GM18517 (cell line): ENCODE measurements around the gene HRNR.

ENCODE experiments used
- ATAC-seq: cut with Tn5 transposase; IDR thresholded peaks from one replicate; pipeline ENCODE4 v1.9.1; 2021; ENCODE audit warnings: mild to moderate bottlenecking, moderate library complexity; ENCODE audit not compliant: unreplicated experiment

HRNR gene

GRCh38 chr1:152189657-152190442 is 34.1 kb downstream of the HRNR start:
- no peak for ATAC-seq

GRCh38 chr1:152188673-152189591 is 35.1 kb downstream of the HRNR start:
- ATAC-seq = no peak

GRCh38 chr1:152186556-152187285 is 37.3 kb downstream of the HRNR start:
- no peak for ATAC-seq

GRCh38 chr1:152185544-152186391 is 38.2 kb downstream of the HRNR start:
- ATAC-seq = no peak

GRCh38 chr1:152182944-152183361 is 41.0 kb downstream of the HRNR start:
- ATAC-seq = no peak

- no peak for ATAC-seq
Measured at GRCh38 chr1:152182431-152182830, 41.6 kb downstream of the HRNR start.

GRCh38 chr1:152179566-152179965 is 44.4 kb downstream of the HRNR start:
- ATAC-seq = no peak

GRCh38 chr1:152170287-152170905 is 53.6 kb downstream of the HRNR start:
- no peak for ATAC-seq

DNA sequence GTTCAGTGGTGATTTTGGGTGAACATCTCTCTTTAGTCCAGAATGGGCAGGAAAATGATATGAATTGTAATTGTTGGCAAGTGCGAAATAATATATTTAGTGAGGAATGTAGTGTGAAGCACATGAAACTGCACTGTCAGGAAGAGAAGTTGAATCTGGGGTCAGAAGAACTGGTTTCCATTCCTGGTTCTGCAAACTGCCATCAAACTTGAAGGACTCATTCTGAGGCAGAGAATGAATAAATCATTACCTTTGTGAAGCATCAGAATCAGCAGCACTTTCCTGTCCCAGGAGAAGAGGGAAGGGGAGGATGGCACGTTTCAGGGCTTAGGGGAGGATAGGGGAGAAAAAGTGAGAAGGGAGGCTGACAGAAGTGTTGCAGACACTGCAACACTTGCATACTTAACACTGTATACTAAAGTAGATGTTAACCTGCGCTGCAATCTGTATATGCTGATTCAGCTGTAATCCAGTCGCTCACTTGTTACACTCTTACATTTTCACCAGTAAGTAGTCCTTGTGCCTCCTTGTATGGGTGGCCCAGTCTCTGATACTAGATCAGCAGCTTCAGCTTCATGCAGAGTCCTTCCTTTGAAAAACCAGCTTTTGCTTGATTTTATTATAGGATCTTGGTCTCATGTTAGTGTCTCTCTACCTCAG is 54.5 kb downstream of the HRNR start:
- ATAC-seq = no peak

DNA sequence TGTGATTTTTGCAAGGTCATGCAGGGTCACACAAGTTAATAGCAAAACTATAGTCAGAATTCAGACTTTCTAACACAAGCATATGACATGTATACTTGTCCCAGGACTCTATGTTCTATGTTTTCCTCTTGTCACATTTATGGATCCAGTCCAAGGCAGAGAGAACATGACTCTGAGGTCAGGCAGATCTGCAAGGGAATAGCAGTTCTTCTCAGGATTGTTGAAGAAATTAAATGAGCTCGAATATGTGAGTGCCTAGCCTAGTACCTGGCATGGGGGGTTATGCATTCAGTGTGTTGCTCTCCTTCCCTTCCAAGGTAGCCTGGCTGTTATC is 55.5 kb downstream of the HRNR start:
- no peak for ATAC-seq

DNA sequence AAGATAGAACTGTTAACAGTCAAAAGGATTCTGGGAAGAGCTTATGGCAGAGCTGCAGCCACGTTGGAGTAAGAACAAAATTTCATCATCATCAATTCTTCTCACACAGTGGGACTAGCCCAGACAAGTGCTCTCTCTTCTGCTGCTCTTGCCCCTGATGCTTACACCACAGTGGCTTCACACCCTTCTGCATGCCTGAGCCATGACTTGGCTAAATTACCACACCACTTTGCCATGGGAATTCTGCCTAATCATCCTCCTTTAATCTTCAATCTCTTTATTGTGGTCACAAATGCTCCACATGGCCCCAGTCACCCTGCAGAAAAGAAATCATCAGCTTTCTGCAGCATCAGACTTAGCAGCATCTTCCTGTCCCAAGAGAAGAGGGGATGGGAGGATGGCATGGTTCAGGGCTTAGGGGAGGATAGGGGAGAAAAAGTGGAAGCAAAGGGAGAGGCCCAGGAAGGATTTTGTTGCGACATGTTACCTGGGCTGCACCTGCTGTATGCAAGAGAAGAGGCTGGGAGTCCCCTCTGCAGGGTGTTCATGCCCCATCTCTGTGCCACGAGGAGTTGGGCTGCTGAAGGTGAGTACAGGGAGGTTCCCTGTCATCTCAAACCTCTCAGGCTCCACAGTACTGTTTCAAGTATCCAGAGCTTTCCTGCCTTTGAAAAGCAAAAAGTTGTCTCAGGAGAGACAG is 56.0 kb downstream of the HRNR start:
- ATAC-seq = no peak

GRCh38 chr1:152166966-152167365 is 57.0 kb downstream of the HRNR start:
- no peak for ATAC-seq

DNA sequence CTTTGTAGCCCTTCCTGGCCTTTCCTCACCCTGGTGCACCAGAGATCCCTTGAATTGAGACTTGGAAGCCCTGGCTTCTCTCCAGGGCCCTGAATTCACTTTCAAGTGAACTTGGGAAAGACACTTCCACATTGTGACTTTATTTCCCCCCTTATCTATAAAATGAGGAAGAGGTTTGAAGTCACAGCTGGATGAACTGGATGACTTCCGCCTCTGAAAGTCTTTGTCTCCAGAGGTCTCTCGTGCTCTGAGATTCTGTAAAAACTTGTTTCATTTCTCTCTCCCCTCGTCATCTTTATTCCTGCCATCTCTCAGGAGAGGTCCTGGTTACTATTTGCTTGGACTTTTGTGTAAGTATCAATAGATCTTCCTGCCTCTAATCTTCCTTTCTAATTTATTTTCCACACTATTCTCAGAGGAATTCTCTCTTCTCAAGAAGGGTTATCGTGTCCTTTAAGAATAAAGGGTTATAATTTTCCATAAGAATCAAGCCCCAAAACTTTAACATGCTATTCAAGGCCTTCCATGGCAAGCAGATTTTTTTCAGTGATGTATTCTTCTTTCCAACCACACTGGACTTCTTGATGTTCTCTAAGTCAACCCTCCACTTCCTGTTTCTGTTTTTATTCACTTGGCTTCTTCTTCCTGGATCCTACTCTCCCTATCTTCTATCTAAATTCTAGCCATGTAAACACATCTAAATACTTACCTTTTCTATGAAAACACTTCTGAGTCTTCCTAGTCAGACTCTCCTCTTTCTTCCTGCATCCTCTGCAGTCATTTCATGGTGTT is 58.5 kb downstream of the HRNR start:
- ATAC-seq = no peak

DNA sequence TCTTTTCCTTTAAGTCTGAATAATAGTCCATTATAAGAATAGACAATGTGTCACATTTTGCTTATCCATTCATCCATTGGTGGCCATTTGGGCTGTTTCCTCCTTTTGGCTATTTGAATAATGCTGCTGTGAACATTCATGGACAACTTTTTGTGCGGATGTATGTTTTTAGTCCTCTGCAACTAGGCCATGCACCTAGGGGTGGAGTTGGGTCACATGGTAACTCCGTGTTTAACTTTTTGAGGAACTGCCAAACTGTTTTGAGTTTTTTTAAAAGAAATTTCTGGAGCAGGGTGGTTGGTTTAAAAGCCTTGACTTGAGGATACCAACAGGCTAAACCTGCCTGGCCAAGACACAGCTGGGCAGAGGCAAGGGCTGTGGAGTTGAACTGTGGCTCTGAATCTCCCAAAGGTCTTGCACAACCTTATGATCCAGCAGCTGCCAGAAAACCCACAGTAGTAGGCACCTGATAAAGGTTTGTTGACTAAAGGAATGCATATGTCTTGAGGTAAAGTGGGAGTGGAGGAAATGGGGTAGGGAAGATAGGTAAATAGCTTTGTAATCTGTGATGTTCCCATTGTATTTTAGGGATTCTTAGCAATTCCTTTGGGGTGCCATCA is 59.4 kb downstream of the HRNR start:
- no peak for ATAC-seq

DNA sequence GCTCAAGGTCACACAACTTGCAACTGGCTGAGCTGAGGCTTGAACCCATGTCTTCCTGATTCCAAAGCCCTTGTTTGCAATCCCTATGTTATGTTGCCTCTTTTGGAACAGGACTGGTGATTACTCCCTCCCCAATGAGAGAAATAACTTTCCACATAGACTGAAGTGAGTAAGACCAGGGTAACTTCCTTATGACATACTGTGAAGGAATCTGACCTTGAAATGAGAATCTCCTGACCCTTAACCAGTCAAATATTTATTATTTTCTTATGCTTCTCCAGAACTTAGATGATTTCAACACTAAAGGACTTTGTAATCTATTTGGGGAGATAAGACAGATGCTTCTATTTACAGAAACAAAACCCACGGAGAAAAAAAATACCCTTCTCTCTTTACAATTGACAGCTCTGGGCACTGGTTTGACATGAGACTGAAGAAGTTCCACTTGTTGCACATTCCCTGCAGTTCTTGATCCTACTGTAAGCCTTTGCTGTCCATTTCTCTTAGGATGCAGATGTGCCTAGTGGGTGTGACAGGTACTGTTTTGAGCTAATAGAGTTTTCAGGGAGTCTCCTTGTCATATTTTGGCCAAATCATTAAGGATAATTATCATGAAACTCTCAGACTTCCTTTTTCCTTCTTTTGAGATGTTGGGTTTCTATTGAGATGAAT is 61.1 kb downstream of the HRNR start:
- ATAC-seq = no peak
